NCI-H2029 (cell line): ENCODE data around the gene B3GNT2.
"Not testable (repeated sequence)": the region's sequence is repeated elsewhere in the genome, so short reads cannot be mapped to it uniquely, and the experiment has no call there.

ENCODE experiments used
- DNase-seq: peaks from one replicate; lab custom pipeline; 2025; lab: John Stamatoyannopoulos, UW

Gene B3GNT2

DNA sequence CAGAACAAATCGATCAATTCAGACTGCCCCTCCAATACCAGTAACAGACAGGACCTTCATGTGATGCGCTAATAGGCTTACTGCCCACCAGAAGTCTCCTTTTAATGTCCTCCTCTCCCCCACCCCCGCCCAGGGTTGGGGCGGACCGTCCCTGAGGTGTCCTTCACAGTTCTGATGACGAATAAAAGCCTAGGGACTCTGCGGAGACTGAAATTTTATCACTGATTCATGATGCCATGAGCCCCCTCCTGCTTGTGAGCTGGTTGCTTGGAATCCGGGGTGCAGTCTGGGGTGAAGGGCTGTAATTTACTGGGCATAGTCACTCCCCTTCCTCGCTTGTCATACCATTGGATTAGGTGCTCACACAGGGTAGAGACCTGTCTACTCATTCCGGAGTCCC, 42.3 kb downstream of the B3GNT2 start:
- DNase-seq = no peak

- DNase-seq = no peak
These were observed 44.6 kb downstream of the B3GNT2 start for GRCh38 chr2:62240546-62240945.

DNA sequence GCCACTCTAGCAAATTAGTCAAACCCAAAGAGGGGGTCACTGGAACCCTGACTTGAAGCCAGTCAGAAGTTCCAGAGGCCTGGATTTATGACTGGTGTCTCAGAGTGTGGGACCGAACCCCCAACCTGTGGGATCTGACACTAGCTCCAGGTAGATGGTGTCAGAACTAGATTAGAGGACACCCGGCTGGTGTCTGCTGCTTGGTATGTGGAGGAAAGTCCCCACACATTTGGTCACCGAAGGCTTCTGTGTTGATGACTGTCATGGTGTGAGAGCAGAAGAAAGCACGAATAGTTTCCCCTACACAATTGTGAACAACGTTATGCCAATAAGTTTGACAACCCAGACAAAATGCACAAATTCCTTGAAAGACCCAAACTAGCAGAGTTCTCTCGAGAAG, 48.1 kb downstream of the B3GNT2 start:
- no peak for DNase-seq

GRCh38 chr2:62248226-62248625, 52.3 kb downstream of the B3GNT2 start:
- no peak for DNase-seq

GRCh38 chr2:62250239-62250638, 54.3 kb downstream of the B3GNT2 start:
- DNase-seq = no peak

- no peak for DNase-seq
These were observed 58.7 kb downstream of the B3GNT2 start for GRCh38 chr2:62254424-62255266.

- no peak for DNase-seq
These were observed 61.6 kb downstream of the B3GNT2 start for GRCh38 chr2:62257466-62257865.

- DNase-seq = no peak
These were observed 67.3 kb downstream of the B3GNT2 start for GRCh38 chr2:62263076-62263715.

DNA sequence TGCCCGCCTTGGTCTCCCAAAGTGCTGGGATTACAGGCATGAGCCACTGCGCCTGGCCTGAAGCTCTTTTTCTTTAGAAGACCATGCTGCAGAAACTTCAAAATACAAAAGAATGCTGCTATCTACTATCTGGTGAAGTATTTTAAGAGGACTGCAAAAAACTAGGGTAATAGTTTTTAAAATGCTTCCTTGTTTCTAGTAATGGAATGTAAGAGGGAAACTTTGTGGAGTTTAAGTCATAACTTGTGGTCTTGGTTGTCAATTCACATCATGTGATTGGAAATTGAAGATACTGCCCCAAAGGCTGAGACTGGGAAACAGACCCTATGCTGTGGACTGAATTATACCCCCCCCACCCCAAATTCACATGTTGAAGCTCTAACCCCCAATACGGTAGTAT, 68.3 kb downstream of the B3GNT2 start:
- no peak for DNase-seq

DNA sequence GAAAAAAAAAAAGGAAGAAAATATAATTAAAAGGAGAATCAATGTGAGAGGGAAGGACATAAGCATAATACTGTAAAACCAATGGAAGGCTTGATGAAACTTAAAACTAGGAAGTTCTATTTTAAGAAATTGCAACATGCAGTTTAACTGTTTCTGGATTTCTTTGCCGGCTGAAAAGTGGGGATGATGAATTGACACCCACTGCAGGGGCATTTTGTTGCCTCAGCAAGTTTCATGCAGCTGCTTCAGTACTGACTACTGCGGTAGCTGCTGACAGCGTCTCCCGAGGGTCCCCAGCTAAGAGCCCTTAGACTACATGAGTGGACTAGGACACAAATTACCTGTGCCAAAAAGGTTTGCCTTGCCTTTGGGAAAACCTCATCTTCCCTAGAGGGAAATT, 69.2 kb downstream of the B3GNT2 start:
- DNase-seq = no peak

GRCh38 chr2:62266433-62267038, 70.6 kb downstream of the B3GNT2 start:
- no peak for DNase-seq

DNA sequence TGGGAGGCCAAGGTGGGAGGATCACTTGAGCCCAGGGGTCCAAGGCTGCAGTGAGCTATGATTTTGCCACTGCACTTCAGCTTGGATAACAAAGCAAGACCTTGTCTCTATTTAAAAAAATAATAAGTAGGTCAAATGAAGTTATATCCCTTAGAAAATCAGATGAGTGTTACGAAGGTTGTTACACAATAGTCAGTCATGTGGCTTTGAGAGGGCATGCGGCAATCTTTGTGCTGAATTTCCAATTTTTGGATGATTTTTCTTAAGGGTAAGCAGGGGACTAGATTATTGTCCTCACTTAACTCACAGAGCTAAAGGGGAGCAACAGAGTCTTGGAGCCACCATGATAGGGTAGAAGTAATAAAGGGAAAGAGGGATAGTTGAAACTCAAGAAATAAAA, 71.8 kb downstream of the B3GNT2 start:
- no peak for DNase-seq

DNA sequence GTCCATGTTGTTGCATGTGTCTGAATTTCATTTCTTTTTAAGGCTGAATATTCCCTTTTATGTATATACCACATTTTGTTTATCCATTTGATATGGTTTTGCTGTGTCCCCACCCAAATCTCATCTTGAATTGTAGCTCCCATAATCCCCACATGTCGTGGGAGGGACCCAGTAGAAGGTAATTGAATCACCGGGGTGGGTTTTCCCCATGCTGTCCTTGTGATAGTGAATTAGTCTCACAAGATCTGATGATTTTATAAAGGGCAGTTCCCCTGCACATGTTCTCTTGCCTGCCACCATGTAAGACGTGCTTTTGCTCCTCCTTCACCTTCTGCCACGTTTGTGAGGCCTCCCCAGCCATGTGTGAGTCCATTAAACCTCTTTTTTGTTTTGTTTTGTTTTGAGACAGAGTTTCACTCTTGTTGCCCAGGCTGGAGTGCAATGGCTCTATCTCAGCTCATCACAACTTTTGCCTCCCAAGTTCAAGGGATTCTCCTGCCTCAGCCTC, 72.8 kb downstream of the B3GNT2 start:
- DNase-seq = not testable (repeated sequence)

DNA sequence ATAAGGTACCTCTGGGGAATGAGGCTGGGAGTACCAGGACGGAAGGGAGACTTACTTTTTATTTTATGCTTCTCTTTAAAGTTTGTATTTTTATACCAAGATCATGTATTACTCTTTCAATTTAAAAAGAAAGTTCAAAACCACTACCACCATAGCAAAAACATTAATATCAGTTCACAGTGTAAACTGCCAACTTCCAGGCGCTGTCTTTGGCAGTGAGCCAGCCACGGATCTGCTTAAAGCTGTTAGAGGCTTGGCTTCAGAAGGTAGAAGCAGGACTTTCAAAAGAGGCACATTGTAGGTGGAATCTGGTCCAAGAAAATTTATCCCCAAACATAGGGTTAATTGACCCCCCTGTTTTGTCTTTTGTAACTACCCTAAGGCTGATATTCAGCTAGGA, 74.8 kb downstream of the B3GNT2 start:
- peak; percentile 17 for DNase-seq
